ENCODE measurements around the gene FAM236D.
"Not testable (repeated sequence)": the region's sequence is repeated elsewhere in the genome, so short reads cannot be mapped to it uniquely, and the experiment has no call there.

- TF ChIP-seq POLR2A, CTCF (IDR thresholded peaks at IDR 0.05): not testable (repeated sequence)
Measured at GRCh38 chrX:72760454-72760853, 47.6 kb downstream of the FAM236D start.
